SKM-1 treated with dmso at 0.1 percent for 144 hours (cell line): ENCODE data around the gene TMEM191C.
"Not testable (repeated sequence)": the region's sequence is repeated elsewhere in the genome, so short reads cannot be mapped to it uniquely, and the experiment has no call there.

Experiments
- DNase-seq: peaks from one replicate; lab custom pipeline; 2025; ENCODE audit not compliant: unreplicated experiment; lab: John Stamatoyannopoulos, UW

Gene TMEM191C

DNA sequence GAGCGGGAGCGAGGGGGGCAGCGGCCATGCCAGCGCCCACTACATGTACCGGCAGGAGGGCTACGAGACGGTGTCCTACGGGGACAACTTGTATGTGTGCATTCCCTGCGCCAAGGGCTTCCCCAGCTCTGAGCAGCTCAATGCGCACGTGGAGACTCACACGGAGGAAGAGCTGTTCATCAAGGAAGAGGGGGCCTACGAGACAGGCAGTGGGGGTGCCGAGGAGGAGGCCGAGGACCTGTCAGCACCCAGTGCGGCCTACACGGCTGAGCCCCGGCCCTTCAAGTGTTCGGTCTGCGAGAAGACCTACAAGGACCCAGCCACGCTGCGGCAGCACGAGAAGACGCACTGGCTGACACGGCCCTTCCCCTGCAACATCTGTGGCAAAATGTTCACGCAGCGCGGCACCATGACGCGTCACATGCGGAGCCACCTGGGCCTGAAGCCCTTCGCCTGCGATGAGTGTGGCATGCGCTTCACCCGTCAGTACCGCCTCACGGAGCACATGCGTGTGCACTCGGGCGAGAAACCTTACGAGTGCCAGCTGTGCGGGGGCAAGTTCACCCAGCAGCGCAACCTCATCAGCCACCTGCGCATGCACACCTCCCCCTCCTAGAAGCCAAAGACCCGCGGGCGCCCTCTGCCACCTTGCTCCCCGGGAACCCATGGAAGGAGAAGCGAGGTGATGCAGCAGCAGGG, 20.9 kb upstream of the TMEM191C start:
- DNase-seq: no peak

DNA sequence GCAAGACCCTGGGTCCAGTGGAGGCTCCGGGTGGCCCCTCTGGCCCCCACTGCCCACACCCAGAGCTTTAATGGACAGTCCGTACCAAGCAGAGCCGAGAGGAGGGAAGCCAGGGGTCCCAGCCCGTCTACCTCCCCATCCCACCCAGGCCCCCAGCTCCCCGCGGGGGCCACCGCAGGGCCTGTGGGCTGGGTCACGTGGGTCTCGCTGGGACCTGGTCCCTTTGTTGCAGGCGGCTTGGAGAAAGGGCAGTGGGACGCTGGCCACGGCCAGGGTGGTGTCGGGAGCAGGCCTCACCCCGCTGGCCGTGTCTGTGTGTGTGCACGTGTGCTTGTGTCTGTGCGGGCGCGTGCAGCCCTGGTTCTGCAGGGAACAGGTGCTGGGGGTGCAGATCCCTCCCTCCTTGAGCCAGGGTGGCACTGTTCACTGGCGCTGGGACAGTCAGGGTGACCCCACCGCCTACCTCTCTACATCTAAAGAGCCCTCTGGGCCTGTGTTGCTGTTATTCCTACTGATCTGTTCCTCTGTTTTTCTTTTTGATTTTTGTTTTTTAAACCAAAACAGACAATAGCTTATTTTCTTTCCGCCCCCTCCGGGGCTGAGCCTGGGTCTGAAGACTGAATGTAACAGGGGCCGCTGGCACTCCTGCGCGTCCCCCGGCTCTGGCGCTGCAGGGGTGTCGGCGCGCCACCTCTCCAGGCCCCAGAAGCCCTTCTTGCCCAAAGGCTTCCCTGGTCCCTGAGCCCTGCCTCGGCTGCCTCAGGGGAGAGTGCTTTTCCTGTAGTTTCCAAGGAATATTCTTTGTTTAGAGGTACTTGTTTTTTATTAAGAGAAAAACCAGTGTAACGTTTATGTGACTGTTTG, 20.1 kb upstream of the TMEM191C start:
- DNase-seq: no peak

- DNase-seq: no peak
These were observed 19.3 kb upstream of the TMEM191C start for GRCh38 chr22:21447694-21448402.

- DNase-seq: no peak
These were observed 18.4 kb upstream of the TMEM191C start for GRCh38 chr22:21448627-21449416.

- DNase-seq: no peak
These were observed 17.5 kb upstream of the TMEM191C start for GRCh38 chr22:21449531-21450319.

DNA sequence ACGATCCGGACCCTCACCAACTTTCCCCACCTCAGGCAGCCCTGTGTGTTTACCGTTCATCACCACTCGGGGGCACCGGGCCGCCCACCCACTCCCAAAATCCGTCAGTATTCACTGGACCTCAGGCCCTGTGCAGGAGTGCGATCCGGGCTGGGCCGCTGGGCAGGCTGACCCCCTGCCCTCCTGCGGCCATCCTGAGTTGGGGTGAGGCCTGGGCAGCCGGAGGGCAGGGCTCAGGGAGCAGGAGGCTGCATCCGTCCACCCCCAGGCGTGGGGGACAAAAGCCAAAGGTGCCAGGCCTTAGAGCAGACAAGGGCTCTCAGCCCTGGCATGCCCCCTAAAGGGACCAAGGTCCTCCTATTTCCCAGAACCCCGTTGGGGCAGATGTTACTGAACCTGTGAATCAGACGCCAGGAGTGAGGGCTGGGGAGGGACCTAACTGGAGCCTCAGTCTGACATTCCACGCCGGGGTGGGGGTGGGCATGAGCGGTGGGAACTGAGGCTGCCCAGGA, 16.8 kb upstream of the TMEM191C start:
- DNase-seq: no peak

DNA sequence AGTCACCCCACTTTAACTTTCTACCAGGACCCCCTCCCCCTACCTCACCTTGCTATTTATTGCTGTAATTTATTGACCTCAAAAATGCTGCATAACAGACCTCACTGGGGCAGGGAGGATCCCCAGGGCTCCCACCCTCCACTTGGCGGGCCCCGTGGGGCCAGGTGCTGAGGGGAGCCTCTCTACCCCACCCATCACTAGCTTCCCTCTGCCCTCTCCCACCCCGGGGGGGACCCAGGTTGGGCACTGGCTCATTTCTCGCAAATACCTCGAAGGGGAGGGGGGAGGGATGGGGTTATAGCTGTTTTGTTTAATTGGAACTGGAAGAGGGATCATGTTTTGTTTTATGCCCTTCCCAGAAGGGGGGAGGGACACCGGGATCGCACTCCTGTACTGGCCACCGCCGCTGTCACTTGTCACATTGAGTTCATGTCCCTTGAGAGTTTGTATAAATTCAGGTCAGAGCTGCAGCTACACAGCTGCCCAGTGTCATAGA, 16.3 kb upstream of the TMEM191C start:
- no peak for DNase-seq

- no peak for DNase-seq
These were observed 15.4 kb upstream of the TMEM191C start for GRCh38 chr22:21451545-21452520.

DNA sequence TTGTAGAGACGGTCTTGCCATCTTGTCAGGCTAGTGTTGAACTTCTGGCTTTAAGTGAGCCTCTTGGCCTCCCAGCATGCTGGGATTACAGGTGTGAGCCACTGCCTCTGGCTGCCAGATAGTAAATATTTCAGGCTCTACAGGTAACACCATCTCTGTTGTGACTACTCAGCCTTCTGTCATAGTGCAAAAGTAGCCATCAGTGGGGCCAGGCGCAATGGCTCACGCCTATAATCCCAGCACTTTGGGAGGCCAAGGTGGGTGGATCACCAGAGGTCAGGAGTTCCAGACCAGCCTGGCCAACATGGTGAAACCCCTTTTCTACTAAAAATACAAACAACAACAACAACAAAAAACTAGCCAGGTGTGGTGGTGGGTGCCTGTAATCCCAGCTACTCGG, 14.5 kb upstream of the TMEM191C start:
- not testable (repeated sequence) for DNase-seq

DNA sequence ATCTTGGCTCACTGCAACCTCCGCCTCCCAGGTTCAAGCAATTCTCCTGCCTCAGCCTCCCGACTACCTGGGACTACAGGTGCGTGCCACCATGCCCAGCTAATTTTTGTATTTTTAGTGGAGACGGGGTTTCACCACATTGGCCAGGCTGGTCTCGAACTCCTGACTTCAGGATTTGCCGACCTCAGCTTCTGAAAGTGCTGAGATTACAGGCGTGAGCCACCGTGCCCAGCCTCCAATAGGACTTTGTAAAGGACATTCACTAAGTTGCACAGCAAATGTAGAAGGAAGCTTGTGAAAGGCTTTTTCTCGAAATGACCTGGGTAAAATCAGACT, 12.2 kb upstream of the TMEM191C start:
- DNase-seq: not testable (repeated sequence)

GRCh38 chr22:21455334-21456089, 11.7 kb upstream of the TMEM191C start:
- no peak for DNase-seq

GRCh38 chr22:21457023-21457787, 10.0 kb upstream of the TMEM191C start:
- no peak for DNase-seq

DNA sequence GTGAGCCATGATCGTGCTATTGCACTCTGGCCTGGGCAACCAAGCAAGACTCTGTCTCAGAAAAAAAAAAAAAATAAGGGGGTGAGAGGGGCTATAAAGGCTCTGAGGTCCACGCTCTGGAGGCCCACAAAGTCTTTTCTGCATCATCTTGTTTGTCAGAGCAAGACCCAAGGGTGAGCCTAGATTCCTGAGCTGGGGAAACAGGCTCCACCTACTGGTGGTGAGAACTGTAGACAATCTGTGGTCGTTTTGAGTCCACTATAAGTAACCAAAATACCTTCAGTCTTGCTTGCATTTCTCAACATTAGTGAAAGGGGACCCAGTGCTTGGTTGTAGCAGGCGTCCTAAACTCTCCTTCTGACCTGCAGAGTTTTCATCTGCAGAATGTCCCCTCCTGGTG, 4.5 kb upstream of the TMEM191C start:
- not testable (repeated sequence) for DNase-seq

DNA sequence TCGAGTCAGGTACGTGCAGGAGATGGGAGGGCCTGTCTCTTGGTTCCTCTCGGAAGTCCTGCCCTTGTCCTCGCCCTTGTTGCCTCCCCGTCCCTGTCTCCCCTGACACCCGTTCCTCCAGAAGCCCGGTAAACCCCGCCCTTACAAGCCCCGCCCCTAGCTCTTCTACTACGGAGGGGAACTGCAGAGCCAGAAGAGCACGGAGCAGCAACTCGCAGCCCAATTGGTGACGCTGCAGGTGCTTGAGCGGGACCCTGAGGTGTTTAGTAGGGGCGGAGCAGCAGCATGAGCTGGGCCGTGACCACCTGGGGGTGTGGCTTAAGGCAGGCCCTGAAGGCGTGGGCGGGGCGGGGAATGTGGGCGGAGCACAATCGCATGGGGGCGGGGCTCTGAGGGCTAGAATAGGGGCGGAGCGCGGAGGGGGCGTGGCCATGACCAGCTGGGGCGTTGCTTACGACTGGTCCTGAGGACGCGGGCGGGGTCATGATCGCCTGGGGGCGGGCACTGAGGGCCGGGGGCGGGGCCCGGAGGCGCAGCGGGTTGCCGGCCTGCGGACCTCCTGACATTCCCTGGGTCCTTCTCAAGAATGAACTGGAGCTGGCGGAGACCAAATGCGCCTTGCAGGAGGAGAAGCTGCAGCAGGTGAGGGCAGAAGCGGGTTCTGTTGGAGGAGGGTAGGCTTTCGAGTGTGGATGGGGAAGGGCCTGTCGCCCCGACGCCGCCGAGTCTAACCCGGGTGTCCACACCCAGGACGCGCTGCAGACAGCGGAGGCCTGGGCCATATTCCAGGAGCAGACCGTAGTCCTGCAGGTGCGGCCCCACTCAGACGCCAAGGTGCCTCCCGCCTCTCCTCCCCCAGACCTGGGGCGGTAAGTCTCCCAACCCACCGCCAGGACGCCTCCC, 1.3 kb downstream of the TMEM191C start:
- not testable (repeated sequence) for DNase-seq

GRCh38 chr22:21469097-21469994, 2.2 kb downstream of the TMEM191C start:
- DNase-seq: not testable (repeated sequence)
